GM20000 (cell line): ENCODE measurements around the gene GRID1.
"Not testable (repeated sequence)": the region's sequence is repeated elsewhere in the genome, so short reads cannot be mapped to it uniquely, and the experiment has no call there.

Experiments used
- DNase-seq: peaks from one replicate; pipeline ENCODE4 v3.0.0; 2012; ENCODE audit warnings: low spot score
- CTCF ChIP-seq: IDR thresholded peaks from 2 replicates; pipeline ENCODE4 v1.5.1; 2012; ENCODE audit warnings: mild to moderate bottlenecking, control low read depth; ENCODE audit errors: extremely low read depth, missing control alignments

GRID1 gene

GRCh38 chr10:86100581-86101061, 266.0 kb downstream of the GRID1 start:
- peak; percentile 36 for DNase-seq
- TF ChIP-seq CTCF, result peak; percentile 17

GRCh38 chr10:86099542-86100334, 266.9 kb downstream of the GRID1 start:
- DNase-seq, result no peak

GRCh38 chr10:86098187-86098881, 268.3 kb downstream of the GRID1 start:
- DNase-seq, result no peak
- TF ChIP-seq CTCF, result no peak

More at GRCh38 chr10:86099542-86100334, 266.9 kb downstream of the GRID1 start:
- no peak for TF ChIP-seq CTCF

- DNase-seq, result not testable (repeated sequence)
These were observed 271.5 kb downstream of the GRID1 start for GRCh38 chr10:86095061-86095460.

- DNase-seq, result not testable (repeated sequence)
These were observed 274.3 kb downstream of the GRID1 start for GRCh38 chr10:86092311-86092710.

- TF ChIP-seq CTCF, result no peak
- DNase-seq, result no peak
These were observed 275.4 kb downstream of the GRID1 start for GRCh38 chr10:86091216-86091615.

GRCh38 chr10:86090807-86091206, 275.8 kb downstream of the GRID1 start:
- TF ChIP-seq CTCF, result no peak

GRCh38 chr10:86087716-86088115, 278.9 kb downstream of the GRID1 start:
- no peak for TF ChIP-seq CTCF
- DNase-seq, result no peak

More at GRCh38 chr10:86090807-86091206, 275.8 kb downstream of the GRID1 start:
- DNase-seq, result no peak
